AG10803 (cell line): ENCODE results near the gene ETS1.

Source experiments
- DNase-seq: peaks from one replicate; pipeline ENCODE4 v3.0.0; 2010; ENCODE audit warnings: low read depth
- H3K4me3 ChIP-seq: 2 replicates; pipeline ENCODE4 v1.5.1; 2011; ENCODE audit warnings: mild to moderate bottlenecking, low read length, control low read depth
- TF ChIP-seq, protein P1 (sequence below): conservative IDR thresholded peaks from 2 replicates; pipeline ENCODE4 v1.5.1; 2011; ENCODE audit warnings: mild to moderate bottlenecking, low read length, control low read depth, inconsistent platforms

Gene ETS1

DNA sequence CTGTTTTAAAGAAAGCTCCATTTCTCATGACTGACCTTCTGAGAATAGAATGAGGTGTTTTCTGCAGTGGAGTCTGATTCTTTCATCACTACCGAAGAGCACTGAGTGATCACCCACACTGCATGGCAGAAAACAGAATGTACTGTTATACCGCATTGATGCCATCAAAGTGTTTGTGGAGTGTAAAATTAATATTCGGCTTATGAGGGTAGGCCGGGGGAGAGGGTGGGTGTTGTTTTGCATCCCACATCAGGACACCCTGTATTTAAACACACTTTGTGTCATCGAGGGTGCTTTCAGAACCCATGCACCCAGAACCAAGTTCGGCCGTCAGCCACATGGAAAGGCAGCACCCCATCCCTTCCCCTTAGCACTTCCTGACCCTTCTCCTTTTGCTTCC, 41.3 kb upstream of the ETS1 start:
- DNase-seq, result no peak
- no peak overlapping the region for H3K4me3 ChIP-seq
- TF ChIP-seq, protein P1, sequence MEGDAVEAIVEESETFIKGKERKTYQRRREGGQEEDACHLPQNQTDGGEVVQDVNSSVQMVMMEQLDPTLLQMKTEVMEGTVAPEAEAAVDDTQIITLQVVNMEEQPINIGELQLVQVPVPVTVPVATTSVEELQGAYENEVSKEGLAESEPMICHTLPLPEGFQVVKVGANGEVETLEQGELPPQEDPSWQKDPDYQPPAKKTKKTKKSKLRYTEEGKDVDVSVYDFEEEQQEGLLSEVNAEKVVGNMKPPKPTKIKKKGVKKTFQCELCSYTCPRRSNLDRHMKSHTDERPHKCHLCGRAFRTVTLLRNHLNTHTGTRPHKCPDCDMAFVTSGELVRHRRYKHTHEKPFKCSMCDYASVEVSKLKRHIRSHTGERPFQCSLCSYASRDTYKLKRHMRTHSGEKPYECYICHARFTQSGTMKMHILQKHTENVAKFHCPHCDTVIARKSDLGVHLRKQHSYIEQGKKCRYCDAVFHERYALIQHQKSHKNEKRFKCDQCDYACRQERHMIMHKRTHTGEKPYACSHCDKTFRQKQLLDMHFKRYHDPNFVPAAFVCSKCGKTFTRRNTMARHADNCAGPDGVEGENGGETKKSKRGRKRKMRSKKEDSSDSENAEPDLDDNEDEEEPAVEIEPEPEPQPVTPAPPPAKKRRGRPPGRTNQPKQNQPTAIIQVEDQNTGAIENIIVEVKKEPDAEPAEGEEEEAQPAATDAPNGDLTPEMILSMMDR, result no peak

- DNase-seq, result no peak
- TF ChIP-seq, protein P1, result no peak
- no peak overlapping the region for H3K4me3 ChIP-seq
These were observed 40.9 kb upstream of the ETS1 start for GRCh38 chr11:128628325-128628673.

GRCh38 chr11:128627666-128628324, 40.4 kb upstream of the ETS1 start:
- no peak for DNase-seq
- H3K4me3 ChIP-seq, result no peak overlapping the region

DNA sequence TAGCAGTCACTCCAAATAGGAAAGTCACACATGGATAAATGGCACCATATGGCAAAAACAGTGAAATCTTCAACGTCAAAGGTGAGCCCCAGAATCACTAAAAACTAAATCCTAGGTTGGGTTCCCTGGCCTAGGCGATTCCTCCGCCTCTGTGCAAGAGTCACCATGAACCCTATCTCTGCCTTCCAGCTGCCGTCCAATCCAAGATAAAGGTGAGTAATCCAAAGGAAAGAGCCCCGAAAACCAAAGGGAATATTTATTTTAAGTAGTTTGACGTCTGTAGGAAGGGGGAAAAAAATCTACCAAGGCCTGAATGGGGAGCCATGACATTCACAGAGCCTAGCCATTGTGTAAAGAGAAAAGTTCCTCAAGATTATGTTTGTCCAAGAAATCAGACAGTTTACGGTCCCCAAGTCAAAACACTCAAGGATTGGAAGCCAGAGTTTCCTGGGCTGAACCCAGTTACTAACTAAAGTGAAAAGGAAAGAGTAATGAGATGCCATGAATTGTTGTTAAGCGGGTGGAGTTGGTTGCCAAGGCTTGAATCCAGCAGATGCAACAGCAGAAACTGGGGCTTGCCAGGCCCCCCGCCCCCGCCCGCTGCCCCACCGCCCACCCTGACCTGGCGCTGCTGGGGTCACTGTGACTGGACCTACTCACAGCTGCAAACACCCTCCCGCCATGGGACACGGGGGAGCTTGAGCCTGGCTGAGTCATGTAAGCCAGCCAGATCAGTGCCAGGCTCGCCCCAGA, 39.7 kb upstream of the ETS1 start:
- no peak for DNase-seq
- H3K4me3 ChIP-seq, result no peak overlapping the region
- TF ChIP-seq, protein P1, result no peak

More at GRCh38 chr11:128627666-128628324, 40.4 kb upstream of the ETS1 start:
- TF ChIP-seq, protein P1, result no peak

- no peak overlapping the region for H3K4me3 ChIP-seq
- TF ChIP-seq, protein P1, result no peak
- DNase-seq, result no peak
These were observed 38.4 kb upstream of the ETS1 start for GRCh38 chr11:128625746-128626145.

GRCh38 chr11:128625326-128625725, 38.0 kb upstream of the ETS1 start:
- TF ChIP-seq, protein P1, result no peak
- H3K4me3 ChIP-seq, result no peak overlapping the region
- DNase-seq, result no peak
